GM12878 (cell line): ENCODE data around the gene DNAJC18. TPM values are rescaled to one million over a fixed set of nuclear protein-coding genes. Genes with fewer than 3 reads are reported as not detected.

Experiments
- CBX5 ChIP-seq: sonication (generic); IDR thresholded peaks from 2 replicates; pipeline ENCODE4 v1.6.1; 2016; ENCODE audit warnings: low read depth, moderate library complexity, mild to moderate bottlenecking, inconsistent platforms
- CUX1 ChIP-seq: IDR thresholded peaks from 2 replicates; pipeline ENCODE4 v1.6.1; 2012; ENCODE audit warnings: improper control_type of control experiment, low read depth, low read length; ENCODE audit not compliant: insufficient replicate concordance
- EP300 ChIP-seq, 2 experiments: fragments of 150-350 bp in 1 of 2; IDR thresholded peaks; 2 replicates each; pipeline ENCODE4 v1.6.1; 2011 to 2012; ENCODE audit warnings: low read depth in 2 of 2, low read length in 2 of 2, borderline replicate concordance in 1 of 2, improper control_type of control experiment in 1 of 2, inconsistent platforms in 1 of 2; ENCODE audit not compliant: control insufficient read depth in 1 of 2
- JUNB ChIP-seq: IDR thresholded peaks from 2 replicates; pipeline ENCODE4 v1.6.1; 2016; ENCODE audit warnings: antibody characterized with exemption, mild to moderate bottlenecking
- MXI1 ChIP-seq: fragments of 150-350 bp; IDR thresholded peaks from 2 replicates; pipeline ENCODE4 v1.6.1; 2011; ENCODE audit warnings: low read depth, mild to moderate bottlenecking, inconsistent platforms, low read length, improper control_type of control experiment
- REST ChIP-seq: IDR thresholded peaks from 2 replicates; pipeline ENCODE4 v1.6.1; 2012; ENCODE audit warnings: mild to moderate bottlenecking, low read depth, low read length
- SIN3A ChIP-seq: IDR thresholded peaks from 2 replicates; pipeline ENCODE4 v1.6.1; 2012; ENCODE audit warnings: low read depth, low read length, improper control_type of control experiment
- SPI1 ChIP-seq: IDR thresholded peaks from 2 replicates; pipeline ENCODE4 v1.6.1; 2011; ENCODE audit warnings: low read depth, mild to moderate bottlenecking, low read length, moderate library complexity, borderline replicate concordance; ENCODE audit not compliant: insufficient read depth
- ZZZ3 ChIP-seq: IDR thresholded peaks from 2 replicates; pipeline ENCODE4 v1.6.1; 2011; ENCODE audit warnings: low read depth; ENCODE audit not compliant: control insufficient read depth, insufficient read length
- polyA plus RNA-seq, 11 experiments: library from polyadenylated mRNA; depleted of rRNA in 4 of 11; unstranded in 6 of 11; stranded (reverse) in 5 of 11; fragments of >200 nt; fragmentation: Nextera tagmentation in 4 of 11; fragmentation: Illumina TruSeq in 1 of 11; extraction: Ambion mirVana in 4 of 11; extraction: Trizol in 1 of 11; gene quantifications; 1 replicate in 1 of 11; 2 replicates in 10 of 11; pipeline versions ENCODE4 v1.2.1 to v1.2.3, GENCODE V29; 2011 to 2016; ENCODE audit warnings: inconsistent platforms in 2 of 11, missing spikeins in 2 of 11, low read depth in 1 of 11
- total RNA-seq, 4 experiments: library from RNA; depleted of rRNA in 3 of 4; stranded (reverse); fragments of >200 nt in 3 of 4; fragmentation: Illumina TruSeq in 1 of 4; extraction: Trizol in 1 of 4; gene quantifications; 2 replicates each; pipeline versions ENCODE4 v1.2.1 to v1.2.3, GENCODE V29; 2013 to 2021
- TF ChIP-seq, protein P1 (sequence below): IDR thresholded peaks from 2 replicates; pipeline ENCODE4 v1.6.1; 2011; ENCODE audit warnings: mild to moderate bottlenecking, low read depth, low read length, moderate library complexity; ENCODE audit not compliant: insufficient replicate concordance
- TF ChIP-seq, protein P2 (sequence below): fragments of 450-650 bp; IDR thresholded peaks from 2 replicates; pipeline ENCODE4 v1.6.1; 2017; ENCODE audit warnings: mild to moderate bottlenecking
- TF ChIP-seq, protein P3 (sequence below): fragments of 450-650 bp; IDR thresholded peaks from 2 replicates; pipeline ENCODE4 v1.6.1; 2017; ENCODE audit warnings: antibody characterized with exemption, mild to moderate bottlenecking, moderate library complexity

DNAJC18 gene
- total and polyA plus RNA-seq, 10 of the 15 experiments (the other 5 are each of a cell fraction or from before 2014, with no cell fraction given), result 6.4 to 26.7 (median 17.7) TPM

DNA sequence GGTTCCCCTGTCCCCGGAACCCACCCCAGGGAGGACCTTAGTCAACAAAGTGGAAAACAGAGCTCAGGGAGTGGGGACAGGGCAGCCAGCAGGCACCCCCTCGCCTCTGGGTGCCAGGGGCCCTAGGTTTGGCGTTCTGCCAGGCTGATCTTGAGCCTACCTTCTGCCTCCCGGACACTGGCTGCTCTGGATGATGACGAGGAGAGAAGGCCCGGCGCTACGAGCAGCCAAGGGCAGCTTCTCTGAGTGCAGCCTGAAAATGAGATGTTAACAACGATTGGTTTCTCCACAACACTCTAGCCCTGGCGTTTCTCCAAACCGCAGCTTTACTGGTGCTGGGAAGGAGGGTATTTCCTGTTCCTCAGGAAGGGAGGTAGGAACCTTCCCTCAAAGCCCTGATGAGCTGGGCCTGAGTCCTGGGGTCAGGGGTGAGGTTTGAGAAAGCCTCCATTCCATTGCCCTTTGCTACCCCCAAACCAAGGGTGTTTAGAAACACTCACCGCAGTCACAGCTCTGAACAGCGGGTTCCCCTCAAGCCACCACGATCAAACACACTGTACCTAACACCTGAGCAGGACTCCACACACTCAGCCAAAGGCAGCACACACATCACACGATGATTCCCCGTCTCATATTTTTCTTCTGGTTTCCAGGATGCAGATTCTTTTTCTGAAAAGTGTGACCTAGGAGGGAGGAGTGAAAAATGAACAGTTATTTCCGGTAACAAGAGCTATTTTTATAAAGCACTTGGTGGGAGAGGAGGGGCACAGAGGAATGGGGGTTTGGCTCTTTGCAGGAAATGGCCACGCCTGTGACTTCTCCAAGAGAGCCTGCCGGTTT, 42.9 kb upstream of the DNAJC18 start, which contains the start of gene STING1 (continued):
- TF ChIP-seq CBX5, result no peak
- no peak for TF ChIP-seq SPI1
- TF ChIP-seq, protein P1, sequence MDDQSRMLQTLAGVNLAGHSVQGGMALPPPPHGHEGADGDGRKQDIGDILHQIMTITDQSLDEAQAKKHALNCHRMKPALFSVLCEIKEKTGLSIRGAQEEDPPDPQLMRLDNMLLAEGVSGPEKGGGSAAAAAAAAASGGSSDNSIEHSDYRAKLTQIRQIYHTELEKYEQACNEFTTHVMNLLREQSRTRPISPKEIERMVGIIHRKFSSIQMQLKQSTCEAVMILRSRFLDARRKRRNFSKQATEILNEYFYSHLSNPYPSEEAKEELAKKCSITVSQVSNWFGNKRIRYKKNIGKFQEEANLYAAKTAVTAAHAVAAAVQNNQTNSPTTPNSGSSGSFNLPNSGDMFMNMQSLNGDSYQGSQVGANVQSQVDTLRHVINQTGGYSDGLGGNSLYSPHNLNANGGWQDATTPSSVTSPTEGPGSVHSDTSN, result no peak
- no peak for TF ChIP-seq ZZZ3
- no peak for TF ChIP-seq REST
- TF ChIP-seq, protein P2, sequence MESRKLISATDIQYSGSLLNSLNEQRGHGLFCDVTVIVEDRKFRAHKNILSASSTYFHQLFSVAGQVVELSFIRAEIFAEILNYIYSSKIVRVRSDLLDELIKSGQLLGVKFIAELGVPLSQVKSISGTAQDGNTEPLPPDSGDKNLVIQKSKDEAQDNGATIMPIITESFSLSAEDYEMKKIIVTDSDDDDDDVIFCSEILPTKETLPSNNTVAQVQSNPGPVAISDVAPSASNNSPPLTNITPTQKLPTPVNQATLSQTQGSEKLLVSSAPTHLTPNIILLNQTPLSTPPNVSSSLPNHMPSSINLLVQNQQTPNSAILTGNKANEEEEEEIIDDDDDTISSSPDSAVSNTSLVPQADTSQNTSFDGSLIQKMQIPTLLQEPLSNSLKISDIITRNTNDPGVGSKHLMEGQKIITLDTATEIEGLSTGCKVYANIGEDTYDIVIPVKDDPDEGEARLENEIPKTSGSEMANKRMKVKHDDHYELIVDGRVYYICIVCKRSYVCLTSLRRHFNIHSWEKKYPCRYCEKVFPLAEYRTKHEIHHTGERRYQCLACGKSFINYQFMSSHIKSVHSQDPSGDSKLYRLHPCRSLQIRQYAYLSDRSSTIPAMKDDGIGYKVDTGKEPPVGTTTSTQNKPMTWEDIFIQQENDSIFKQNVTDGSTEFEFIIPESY, result no peak
- no peak for TF ChIP-seq SIN3A
- no peak for TF ChIP-seq MXI1
- TF ChIP-seq, protein P3, sequence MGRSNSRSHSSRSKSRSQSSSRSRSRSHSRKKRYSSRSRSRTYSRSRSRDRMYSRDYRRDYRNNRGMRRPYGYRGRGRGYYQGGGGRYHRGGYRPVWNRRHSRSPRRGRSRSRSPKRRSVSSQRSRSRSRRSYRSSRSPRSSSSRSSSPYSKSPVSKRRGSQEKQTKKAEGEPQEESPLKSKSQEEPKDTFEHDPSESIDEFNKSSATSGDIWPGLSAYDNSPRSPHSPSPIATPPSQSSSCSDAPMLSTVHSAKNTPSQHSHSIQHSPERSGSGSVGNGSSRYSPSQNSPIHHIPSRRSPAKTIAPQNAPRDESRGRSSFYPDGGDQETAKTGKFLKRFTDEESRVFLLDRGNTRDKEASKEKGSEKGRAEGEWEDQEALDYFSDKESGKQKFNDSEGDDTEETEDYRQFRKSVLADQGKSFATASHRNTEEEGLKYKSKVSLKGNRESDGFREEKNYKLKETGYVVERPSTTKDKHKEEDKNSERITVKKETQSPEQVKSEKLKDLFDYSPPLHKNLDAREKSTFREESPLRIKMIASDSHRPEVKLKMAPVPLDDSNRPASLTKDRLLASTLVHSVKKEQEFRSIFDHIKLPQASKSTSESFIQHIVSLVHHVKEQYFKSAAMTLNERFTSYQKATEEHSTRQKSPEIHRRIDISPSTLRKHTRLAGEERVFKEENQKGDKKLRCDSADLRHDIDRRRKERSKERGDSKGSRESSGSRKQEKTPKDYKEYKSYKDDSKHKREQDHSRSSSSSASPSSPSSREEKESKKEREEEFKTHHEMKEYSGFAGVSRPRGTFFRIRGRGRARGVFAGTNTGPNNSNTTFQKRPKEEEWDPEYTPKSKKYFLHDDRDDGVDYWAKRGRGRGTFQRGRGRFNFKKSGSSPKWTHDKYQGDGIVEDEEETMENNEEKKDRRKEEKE, result no peak
- no peak for TF ChIP-seq JUNB
- TF ChIP-seq EP300 (IDR thresholded peaks at IDR 0.05; ENCODE audit: borderline replicate concordance in 1 of 2, control insufficient read depth in 1 of 2, low read depth in 2 of 2, low read length in 2 of 2), result no peak
- TF ChIP-seq CUX1, result no peak
